ENCODE measurements around the gene NRXN3.

Gene NRXN3

DNA sequence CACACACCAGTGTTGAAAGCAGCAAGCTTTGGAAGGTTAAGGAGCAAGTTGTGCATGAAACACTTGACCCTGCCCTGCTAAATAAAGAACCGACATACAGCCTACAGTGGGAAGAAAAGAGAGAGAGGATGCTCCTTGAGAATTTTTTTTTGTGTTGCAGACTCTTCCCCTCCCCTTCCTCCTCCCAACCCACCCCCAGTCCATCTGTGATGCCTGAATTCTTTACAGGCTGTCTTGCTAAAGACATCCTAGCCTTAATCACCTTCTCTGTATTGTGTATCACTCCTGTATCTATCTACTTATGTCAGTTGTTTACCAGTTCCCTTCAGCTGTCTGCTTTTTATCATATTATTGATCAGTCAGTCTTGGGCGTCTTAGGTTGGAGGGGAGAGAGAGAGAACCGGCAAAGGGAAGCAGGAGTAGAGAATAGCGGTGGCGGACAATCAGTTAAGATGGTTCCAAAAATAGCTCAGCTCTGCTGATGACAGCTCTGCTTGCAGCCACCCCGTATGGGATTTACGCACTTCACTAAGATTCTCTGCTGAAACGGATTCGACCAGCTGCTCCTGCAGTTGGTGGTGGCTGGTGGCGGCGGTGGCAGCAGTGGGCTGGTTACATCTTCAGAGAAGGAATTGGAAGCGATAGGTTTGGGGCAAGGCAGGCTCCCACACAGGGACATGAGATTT lies 664.7 kb downstream of the NRXN3 start:
- DNase-seq (ENCODE audit: low read depth): no peak

DNA sequence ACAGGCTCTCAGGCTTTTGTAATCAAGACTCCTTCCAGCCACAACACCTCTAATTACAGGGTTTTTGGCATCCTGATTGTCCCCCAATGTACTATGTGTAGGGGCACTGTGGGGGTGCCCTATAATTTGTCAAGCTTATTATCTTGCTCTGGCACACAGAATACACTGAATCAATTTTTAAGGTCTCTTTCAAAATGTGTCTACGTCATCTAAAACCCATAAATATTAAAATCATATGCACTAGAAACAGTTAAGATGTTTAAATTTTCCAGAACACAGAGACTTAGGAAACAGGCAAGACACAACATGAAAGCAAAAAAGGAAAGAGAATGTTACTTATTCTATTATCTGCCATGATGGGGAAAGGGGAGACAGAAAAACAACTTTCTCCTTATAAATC lies 665.7 kb downstream of the NRXN3 start:
- no peak for DNase-seq (ENCODE audit: low read depth)

DNA sequence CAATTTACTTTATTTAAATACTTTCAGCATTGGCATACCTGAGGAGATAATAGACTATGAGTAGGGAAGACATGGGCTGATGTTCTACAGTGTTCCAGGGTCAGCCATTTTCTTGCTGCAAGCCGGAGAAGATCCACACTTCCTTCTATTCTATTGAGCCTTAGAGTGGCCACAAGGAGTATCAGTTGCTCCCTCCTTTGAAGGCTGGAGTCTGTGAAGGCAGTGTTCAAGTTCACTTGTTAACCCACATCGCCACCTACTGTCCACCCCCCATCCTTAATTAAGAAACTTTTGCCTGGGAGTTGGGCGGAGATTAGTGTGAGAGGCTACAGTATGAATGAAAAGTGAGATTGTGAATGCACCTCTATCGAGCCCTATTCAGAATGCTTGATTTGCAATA lies 666.6 kb downstream of the NRXN3 start:
- peak; percentile 42 for DNase-seq (ENCODE audit: low read depth)

DNA sequence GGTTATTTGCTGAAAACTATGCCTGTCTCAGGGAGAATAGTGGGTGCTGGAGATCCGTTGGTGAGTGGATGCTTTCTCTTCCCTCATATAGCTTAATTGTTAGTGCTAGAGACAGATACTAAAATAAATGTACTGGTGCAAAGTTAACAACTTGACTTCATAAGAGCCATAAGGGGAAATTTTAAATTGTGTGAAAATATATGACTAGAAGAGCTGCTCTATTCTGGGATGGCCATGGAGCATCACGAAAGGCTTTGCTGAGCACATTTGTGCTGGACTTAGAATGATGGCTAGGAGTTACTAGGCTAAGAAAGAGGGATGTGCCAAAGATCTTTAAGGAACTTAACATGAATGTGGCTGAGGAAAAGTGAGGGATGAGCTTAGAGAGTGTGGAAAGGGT lies 668.8 kb downstream of the NRXN3 start:
- no peak for DNase-seq (ENCODE audit: low read depth)

DNA sequence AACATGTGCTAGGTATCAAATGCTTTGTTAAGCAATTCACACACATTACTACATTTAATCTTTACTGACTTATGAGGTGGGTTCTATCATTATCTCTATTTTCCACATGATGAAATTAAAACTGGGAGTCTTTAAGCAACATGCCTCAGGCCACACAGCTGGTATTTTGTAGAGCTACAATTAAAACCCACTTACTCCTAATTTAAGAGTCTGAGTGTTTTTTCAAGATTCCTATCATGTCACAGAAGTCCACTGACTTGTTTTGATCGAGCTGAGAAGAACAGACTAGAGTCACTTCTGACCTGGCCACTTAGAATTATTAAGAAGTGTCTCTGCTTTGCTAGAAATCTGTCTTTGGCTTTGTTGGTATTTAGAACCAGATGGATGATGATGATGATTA lies 670.7 kb downstream of the NRXN3 start:
- no peak for DNase-seq (ENCODE audit: low read depth)

DNA sequence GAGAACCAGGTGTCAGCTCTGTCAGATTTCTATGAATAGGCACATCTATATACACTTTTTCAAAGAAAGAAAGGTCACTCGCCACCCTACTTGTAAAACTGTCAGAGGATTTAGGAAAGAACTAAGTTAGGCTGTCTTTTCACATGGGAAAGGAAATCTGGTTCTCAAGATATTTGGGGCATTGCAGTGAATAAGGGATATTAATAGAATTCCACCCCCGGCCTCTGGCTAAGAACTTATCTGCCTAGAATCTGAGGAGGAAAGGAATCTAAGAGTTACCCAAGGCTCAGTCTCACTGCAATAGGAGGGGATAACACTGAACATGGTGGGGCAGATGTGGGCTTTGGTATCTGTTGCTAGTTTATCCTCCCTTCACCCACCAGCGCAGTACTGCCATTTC lies 677.6 kb downstream of the NRXN3 start:
- DNase-seq (ENCODE audit: low read depth): no peak

DNA sequence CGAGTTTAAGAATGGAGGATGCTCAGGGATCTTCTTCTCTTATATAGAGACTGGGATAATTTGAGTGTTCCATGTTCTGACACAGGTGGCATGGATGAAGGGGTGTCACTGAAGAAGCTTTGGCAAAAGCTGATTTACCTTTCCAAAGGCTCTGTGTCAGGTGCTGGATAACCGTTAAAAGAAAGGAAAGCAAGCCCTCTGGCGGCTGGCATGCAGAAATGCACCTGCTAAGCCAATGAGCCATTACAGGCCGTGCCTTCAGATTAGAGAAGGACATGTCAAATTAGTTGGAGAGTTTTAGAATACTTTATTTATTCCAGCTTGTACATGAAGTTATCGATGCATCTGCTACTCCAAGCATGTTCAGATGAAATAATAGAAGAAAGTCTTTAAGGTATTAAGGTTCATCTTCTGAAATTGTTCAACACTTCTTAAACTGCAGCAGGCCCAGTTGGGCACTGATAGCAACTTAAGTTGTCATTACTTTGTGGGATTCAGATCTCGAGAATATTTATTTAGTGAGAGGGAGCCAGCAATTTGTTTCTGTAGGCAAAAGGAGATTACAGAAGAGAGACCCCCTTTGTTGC lies 678.2 kb downstream of the NRXN3 start:
- DNase-seq (ENCODE audit: low read depth): peak; percentile 10

DNA sequence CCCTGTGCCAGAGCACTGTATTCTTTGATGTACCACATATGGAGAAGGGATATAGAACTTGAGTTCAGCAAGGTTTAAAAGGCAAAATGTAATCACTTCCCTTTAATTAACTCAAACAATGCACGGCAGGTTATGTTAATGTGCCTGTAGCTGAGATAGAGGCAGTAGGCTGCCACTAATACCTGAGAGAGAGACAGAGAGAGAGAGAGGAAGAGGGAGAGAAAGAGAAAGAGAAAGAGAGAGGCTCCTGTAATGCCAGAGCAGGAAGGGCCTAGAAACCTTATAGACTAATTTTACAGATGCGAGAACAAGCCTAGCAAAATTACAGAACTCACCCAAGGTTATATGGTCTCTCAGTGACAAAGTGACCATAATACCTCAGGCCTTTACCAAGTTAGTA lies 679.8 kb downstream of the NRXN3 start:
- no peak for DNase-seq (ENCODE audit: low read depth)

DNA sequence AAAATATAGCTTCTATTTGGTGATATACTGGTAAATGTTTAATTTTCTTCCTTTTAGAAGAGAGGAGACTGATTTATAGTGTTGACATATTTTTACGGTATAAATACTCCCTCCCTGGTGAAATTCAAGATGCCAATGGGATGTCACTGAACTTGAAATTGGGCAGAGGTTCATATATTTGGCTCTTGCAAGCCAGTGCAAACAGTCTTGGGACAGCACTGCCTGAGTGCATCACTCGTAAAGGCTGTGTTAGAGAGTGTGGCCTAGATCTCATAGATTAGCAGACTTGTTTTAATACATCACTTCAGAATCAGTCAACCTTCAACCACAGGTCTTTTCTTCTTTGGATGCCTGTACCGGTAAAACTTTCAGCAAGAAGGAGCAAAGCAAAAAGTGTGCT lies 681.0 kb downstream of the NRXN3 start:
- DNase-seq (ENCODE audit: low read depth): no peak

DNA sequence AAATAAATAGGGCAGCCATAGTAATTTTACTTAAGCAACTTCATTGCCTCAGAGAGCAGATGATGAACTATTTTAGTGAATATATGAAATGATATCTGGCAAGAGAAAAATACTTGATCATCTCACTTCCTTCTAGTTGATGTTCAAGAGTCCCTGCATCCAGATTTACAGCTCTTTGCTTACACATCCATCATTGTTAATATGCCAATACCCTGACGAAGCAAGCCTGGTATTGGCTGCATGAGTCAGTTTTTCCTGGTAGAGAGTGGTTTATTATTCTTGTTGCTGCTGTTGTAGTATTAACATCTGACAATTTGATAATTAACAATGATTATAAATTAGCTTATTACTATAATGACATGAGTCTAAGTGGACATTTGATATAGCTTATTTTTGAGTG lies 681.9 kb downstream of the NRXN3 start:
- no peak for DNase-seq (ENCODE audit: low read depth)

DNA sequence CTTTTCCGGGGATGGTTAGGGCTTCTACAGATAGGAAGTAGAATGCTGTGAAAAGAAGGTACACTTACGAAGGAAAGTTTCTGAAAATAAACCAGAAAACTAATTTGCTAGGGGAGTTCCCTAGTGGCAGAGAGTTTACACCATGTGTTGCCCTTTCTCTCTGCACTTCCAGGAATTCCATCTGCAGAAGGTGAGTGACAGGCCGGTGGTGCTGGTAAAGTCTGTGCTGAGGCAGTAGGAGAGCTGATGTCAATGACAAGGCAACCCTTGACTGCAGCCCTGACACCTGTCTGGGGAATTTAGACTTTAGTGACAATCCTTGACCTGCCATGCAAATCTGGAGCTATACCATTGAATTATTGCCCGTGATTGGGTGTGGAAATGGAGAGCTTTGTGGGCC lies 687.8 kb downstream of the NRXN3 start:
- DNase-seq (ENCODE audit: low read depth): no peak

DNA sequence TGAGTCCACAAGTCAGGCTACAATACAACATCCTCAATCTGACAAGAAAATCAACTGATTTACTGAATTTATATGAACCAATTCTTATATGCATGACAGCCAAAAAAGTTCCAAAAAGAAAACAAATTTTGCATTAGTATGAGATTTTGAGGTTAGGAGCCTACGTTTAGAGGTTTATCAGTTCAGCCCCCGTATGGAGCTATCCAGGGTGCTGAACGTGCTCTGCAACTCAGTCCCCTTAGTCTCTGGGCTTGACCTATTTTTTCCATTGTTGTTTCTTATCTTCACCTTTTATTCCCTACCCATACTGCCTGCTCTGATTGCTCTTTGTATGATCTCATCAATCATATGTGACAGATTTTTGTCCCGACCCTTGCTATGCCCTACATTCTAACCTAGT lies 693.0 kb downstream of the NRXN3 start:
- DNase-seq (ENCODE audit: low read depth): no peak

DNA sequence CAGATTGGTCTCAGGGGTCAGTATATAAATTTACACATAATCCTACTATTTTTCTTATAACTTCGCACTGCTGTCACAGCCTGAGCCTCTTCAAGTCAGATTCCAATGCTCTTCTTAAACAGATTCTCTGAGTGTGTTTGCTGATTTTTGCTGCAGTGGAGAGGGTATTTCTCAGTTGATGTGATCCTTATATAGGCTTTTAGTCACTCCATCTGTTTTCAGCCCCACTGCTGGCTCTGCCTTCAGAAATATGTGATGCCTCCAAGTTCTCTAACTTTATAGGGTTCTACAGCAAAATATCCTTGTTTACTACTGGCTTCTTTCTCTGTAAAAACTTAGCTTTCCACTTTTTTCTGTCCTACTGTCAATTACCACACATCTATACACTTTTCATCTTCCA lies 702.7 kb downstream of the NRXN3 start:
- no peak for DNase-seq (ENCODE audit: low read depth)

DNA sequence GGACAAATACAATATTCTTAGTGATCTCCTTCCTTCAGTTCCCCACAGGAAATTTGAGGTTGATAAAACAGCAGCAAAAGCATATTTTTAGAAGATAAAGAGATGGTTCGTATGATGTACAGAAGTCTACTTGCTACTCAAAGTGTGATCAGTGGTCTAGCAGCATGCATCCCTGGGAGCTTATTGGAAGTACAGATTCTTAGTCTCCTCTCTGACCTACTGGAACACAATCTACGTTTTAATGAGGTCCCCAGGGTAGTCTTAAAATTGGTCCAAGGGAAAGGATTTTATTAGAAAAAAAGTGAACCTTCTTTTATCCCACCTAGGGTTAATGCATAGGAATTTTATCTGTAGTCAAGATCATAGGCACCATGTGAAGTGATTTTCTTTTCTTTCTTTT lies 703.4 kb downstream of the NRXN3 start:
- DNase-seq (ENCODE audit: low read depth): no peak

DNA sequence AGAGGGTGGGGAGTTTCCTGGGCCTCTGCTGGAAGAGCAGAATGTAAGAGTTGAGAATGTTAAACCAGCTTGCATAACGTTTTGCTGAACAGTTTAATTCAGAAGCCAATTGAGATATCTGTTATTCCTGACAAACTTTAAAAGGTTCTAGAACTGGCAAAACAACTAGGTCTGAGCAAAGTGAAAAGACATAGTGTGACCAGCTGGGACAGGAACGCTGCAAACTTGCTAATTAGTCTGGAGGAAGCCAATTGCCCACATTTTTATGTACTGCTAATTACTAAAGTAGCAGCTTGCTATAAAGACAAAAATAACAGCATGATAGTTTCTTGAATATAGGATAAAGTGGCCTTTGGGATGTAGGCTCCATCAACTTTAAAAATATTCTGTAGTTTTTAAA lies 704.9 kb downstream of the NRXN3 start:
- DNase-seq (ENCODE audit: low read depth): no peak

DNA sequence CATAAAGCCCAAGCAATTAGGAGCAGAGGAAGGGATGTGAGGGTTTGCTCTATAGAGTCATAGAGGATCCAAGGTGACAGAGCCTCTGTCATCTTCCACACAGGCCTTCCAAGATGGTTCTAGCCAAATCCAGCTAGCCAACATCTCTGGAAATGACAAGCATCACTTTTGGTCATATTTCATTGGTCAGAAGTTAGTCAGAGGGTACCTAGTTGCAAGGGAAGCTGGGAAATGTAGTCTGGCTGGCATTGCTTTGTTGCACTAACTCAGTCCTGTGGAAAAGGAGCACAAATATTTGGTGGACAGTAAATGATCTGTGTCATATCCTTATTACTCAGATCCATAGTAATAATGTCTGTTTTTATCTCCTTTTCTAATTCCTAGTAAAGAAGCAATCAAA lies 715.7 kb downstream of the NRXN3 start:
- no peak for DNase-seq (ENCODE audit: low read depth)

DNA sequence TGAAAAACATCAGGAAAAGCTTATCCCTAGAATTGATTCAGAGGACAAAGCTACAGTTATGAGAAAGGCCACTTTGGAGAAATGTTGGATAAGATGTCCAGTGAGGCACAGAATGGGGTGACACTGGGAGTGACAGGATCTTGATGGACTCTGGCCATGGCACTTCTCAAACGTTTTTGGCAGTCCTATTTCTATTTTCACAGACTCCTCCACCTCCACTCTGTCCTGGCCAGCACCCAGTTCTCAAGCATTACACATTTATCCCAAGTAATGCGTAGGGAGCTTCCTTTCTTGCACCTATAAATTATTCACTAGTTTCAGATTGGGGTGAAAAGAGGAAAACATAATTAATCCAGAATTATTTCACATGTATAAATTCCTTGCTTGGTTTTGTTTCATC lies 727.3 kb downstream of the NRXN3 start:
- no peak for DNase-seq (ENCODE audit: low read depth)

DNA sequence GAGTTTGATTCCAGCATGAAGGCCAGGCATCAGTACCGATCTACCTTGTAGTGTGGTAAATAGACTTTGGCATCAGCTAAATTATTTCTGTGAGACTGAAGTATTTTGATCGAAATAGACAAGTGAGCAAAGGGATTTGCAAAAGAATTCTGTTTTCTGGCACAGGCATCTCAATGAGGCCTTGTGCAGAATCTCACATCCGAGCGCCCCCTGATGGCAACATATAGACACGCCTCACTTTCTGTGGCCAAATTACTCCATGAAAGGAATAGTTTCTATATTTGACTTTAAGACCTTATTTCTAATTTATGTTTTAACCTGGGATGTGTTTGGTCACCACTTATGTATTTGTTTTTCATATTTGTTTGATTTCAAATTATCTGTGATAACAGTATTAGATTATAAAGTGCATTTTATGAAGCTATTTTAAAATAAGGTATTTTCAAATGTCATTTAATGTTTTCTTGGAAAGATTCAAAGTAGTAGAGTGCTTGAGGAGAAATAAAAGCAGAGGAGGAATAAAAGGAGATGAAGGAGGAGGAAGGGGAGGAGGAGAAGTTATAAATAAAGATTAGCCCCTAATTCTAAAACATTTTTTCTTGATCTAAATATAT lies 731.9 kb downstream of the NRXN3 start:
- DNase-seq (ENCODE audit: low read depth): no peak

DNA sequence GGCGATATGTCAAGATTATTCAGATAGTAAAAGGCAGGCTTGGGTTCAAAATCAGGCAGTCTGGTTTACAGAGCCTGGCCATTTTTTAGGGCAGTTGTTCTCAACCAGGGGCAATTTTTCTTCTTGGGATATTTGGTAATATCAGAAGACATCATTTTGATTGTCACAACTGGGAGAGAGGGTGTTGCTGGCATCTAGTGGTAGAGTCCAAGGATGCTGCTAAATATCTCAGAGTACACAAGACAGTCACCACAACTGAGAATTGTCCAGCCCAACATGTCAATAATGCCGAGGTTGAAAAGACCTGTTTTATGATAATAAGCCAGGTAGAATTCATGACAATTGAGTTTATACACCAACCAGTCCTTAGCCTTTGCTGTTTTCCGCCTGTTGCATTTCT lies 733.9 kb downstream of the NRXN3 start:
- DNase-seq (ENCODE audit: low read depth): no peak

DNA sequence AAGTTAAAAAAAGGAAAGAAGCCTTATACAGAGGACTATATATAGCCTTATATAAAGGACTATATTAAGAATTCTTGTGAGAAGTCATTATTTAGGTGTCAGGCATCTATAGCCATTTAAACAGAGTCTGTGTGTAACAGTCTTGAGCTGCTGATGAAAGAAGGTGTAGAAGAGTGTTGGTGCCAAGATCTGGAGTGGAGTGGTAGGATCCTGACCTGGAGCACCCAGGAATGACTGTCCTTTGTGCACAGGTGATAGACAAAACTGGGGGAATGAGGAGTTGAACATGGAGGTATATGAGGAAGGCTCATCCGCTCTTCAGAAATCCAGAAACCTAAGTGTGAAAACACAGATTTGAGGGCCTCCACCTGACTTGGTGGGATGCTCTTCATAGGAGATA lies 747.3 kb downstream of the NRXN3 start:
- no peak for DNase-seq (ENCODE audit: low read depth)

DNA sequence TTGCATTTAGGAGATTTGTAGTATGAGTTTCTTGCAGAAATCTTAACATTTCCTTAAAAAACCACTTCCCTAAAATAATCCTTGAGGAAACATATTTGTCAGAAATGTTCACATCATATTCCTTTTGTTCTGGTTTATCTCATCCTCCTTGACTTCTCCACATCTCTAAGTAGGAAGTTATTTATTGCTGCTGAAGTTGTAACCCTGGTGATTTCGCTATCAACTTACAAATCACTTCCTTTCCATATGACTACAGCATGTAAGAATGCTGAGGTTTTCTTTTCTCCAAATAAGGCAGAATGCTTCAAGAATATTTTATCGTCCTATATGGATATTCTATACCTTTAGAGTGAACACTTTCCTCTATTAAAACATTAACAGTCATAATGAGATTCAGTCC lies 751.7 kb downstream of the NRXN3 start:
- peak; percentile 70 for DNase-seq (ENCODE audit: low read depth)

DNA sequence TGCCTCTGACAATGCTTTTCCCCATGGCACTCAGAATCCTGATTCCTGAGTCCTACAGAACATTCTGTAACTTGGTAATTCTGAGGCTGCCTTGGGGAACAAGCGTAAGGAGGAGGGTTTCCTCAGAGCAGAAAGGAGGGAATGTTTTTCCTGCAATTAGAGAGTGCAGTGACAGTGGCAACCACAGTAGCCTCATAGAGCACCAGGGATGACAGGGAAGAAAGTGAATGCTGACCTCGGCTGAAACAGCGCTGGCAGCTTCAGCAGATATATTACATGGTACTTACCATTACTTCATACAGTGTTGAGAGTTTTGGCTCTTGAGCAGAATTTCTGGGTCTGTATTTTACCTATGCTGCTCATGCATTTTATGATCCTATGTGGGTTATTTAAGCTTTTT lies 757.1 kb downstream of the NRXN3 start:
- no peak for DNase-seq (ENCODE audit: low read depth)

DNA sequence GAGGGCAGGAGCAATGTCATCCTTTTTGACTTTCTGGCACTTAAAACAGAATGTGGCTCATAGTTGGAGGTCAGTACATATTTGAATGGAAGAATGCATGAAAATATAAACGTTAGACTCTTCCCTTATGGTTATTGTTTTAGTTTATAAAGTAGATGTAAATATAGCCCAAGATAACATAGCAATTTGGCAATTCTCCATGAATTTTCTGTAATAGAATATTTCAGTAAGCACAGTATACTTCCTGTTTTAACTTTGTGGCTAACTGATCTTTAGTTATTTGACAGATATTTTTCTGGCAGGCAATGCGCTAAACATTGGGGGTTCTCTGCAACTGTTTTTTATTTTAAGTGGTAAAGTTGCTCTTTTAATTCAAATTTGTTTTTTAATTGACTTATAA lies 763.0 kb downstream of the NRXN3 start:
- DNase-seq (ENCODE audit: low read depth): no peak

DNA sequence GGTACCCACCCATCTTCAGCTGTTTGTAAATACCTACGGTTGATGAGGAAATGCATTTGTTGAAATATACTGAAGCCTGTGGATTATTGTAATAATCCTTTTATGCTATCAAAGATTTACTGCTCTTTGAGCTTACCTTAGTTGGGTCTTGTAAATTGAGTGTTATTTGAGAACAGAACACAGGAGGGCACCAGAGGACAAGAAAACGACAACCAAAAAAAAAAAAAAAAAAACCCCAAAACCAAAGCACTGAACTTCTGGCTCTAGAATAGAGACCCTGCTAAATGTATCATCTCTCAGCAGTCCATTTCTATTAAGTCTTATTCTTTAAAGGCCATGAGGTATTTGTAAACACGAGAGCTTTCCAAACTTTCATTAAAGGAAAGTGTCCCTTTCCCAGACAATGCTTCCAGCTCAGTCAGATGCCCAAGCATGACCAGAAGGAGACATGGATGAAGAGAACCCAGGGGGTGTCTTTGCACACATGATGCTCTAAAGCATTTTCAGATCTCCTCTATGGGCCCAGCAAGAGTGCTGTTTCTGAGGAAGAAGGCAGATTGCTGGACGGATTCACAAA lies 763.9 kb downstream of the NRXN3 start:
- peak; percentile 16 for DNase-seq (ENCODE audit: low read depth)

Data from HS-5 (cell line).